HCT116 (cell line): ENCODE results near the gene SPIRE2. TPM values are rescaled to one million over a fixed set of nuclear protein-coding genes. Genes with fewer than 3 reads are reported as not detected.
A peak's percentile ranks its signal among the peaks of the same experiment; 100 is the strongest.

Experiments used
- ATAC-seq: fragments of 200-7000 bp; cut with Tn5 transposase; 2 replicates; pipeline ENCODE4 v1.9.1; 2020; ENCODE audit warnings: mild to moderate bottlenecking, moderate library complexity
- BruUV-seq: library from RNA; stranded (reverse); fragments of 400-500 nt; replicated peaks from 2 replicates; lab custom pipeline; 2021; lab: Mats Ljungman, UMichigan
- CTCF ChIA-PET: fragments of 300-600 bp; sonication (Branson Sonifier 250); formaldehyde crosslinking; loops from one replicate; lab custom pipeline; 2021; ENCODE audit warnings: antibody characterized with exemption; lab: Charles Lee
- POLR2A ChIA-PET: fragments of 300-600, 350-600 bp; sonication (Branson Sonifier 250); formaldehyde crosslinking; loops from one replicate; lab custom pipeline; 2021; ENCODE audit warnings: antibody characterized with exemption; lab: Charles Lee
- RAD21 ChIA-PET, 2 experiments: fragments of 300-600 bp; sonication (Branson Sonifier 250); formaldehyde crosslinking; loops; one replicate each; lab custom pipeline; 2023; ENCODE audit warnings: low total read pairs in 2 of 2; ENCODE audit not compliant: uncharacterized antibody in 2 of 2, unreplicated experiment in 2 of 2, low non-redundant PET in 1 of 2; lab: Charles Lee
- DNase-seq: peaks from one replicate; pipeline ENCODE4 v3.0.0-alpha.2; 2010; ENCODE audit warnings: low read depth, low spot score
- H2AFZ ChIP-seq: fragments of 200-600 bp; shearing (Covaris generic), sonication (generic); 2 replicates; pipeline ENCODE4 v1.6.1; 2017; ENCODE audit warnings: low read depth, mixed run types, mixed read lengths, antibody characterized with exemption, low read length; ENCODE audit not compliant: poor library complexity, severe bottlenecking
- H3K27ac ChIP-seq: 2 replicates; pipeline ENCODE4 v1.5.1; 2012; ENCODE audit warnings: low read depth, low read length
- H3K27me3 ChIP-seq: fragments of 200-600 bp; sonication (generic); 2 replicates; pipeline ENCODE4 v1.6.1; 2016; ENCODE audit warnings: mixed run types, low read length, mixed read lengths; ENCODE audit not compliant: insufficient read depth
- H3K36me3 ChIP-seq, 2 experiments: fragments of 200-500 bp in 1 of 2; fragments of 200-600 bp in 1 of 2; sonication (Bioruptor generic) in 1 of 2; sonication (generic) in 1 of 2; 2 replicates each; pipeline versions ENCODE4 v1.5.1 to v1.6.1; 2014 to 2016; ENCODE audit warnings: low read length in 2 of 2, inconsistent platforms in 1 of 2, mixed read lengths in 1 of 2, mixed run types in 1 of 2; ENCODE audit not compliant: insufficient read depth in 2 of 2, control insufficient read depth in 1 of 2
- H3K4me1 ChIP-seq, 2 experiments: fragments of 200-600 bp in 1 of 2; sonication (generic) in 1 of 2; 2 replicates each; pipeline versions ENCODE4 v1.5.1 to v1.6.1; 2012 to 2017; ENCODE audit warnings: low read length in 2 of 2, inconsistent platforms in 1 of 2, mild to moderate bottlenecking in 1 of 2, mixed read lengths in 1 of 2, mixed run types in 1 of 2, moderate library complexity in 1 of 2; ENCODE audit not compliant: insufficient read depth in 2 of 2, control insufficient read depth in 1 of 2
- H3K4me2 ChIP-seq: fragments of 200-600 bp; sonication (generic); 2 replicates; pipeline ENCODE4 v1.6.1; 2017; ENCODE audit warnings: mixed run types, low read length, mixed read lengths
- H3K4me3 ChIP-seq, 2 experiments: fragments of 200-600 bp in 1 of 2; sonication (generic) in 1 of 2; replicated peaks in 1 of 2; 2 replicates each; pipeline ENCODE4 v1.5.1; 2011 to 2016; ENCODE audit warnings: low read length in 2 of 2, control low read depth in 1 of 2, low read depth in 1 of 2, mild to moderate bottlenecking in 1 of 2, mixed read lengths in 1 of 2, mixed run types in 1 of 2
- H3K79me2 ChIP-seq: fragments of 200-600 bp; sonication (generic); 2 replicates; pipeline ENCODE4 v1.6.1; 2017; ENCODE audit warnings: mild to moderate bottlenecking, mixed run types, low read length, moderate library complexity, mixed read lengths; ENCODE audit not compliant: insufficient read depth
- H3K9ac ChIP-seq: fragments of 200-600 bp; sonication (generic); 2 replicates; pipeline ENCODE4 v1.6.1; 2016; ENCODE audit warnings: low read length, mixed read lengths
- H3K9me2 ChIP-seq: fragments of 200-600 bp; sonication (generic), shearing (Covaris generic); 2 replicates; pipeline ENCODE4 v1.6.1; 2017; ENCODE audit warnings: mixed run types, mild to moderate bottlenecking, moderate library complexity; ENCODE audit not compliant: insufficient read depth
- H3K9me3 ChIP-seq, 2 experiments: fragments of 200-500 bp in 1 of 2; fragments of 200-600 bp in 1 of 2; sonication (Bioruptor generic) in 1 of 2; sonication (generic) in 1 of 2; 2 replicates each; pipeline ENCODE4 v1.6.1; 2014 to 2017; ENCODE audit warnings: low read length in 2 of 2, mixed read lengths in 2 of 2, inconsistent platforms in 1 of 2, low read depth in 1 of 2, mild to moderate bottlenecking in 1 of 2, mixed run types in 1 of 2, moderate library complexity in 1 of 2; ENCODE audit not compliant: control insufficient read depth in 1 of 2, insufficient read depth in 1 of 2
- H4K20me1 ChIP-seq: fragments of 200-600 bp; sonication (generic), shearing (Covaris generic); 2 replicates; pipeline ENCODE4 v1.6.1; 2017; ENCODE audit warnings: mixed run types, mild to moderate bottlenecking, moderate library complexity; ENCODE audit not compliant: insufficient read depth
- CBX3 ChIP-seq: IDR thresholded peaks from 2 replicates; pipeline ENCODE4 v1.6.1; 2012; ENCODE audit warnings: low read depth
- CEBPB ChIP-seq: IDR thresholded peaks from 2 replicates; pipeline ENCODE4 v1.6.1; 2012; ENCODE audit warnings: low read depth
- EGR1 ChIP-seq: IDR thresholded peaks from 2 replicates; pipeline ENCODE4 v1.6.1; 2012; ENCODE audit warnings: low read depth
- EZH2 ChIP-seq: fragments of 200-600 bp; sonication (generic); IDR thresholded peaks from 2 replicates; pipeline ENCODE4 v1.6.1; 2017; ENCODE audit warnings: antibody characterized with exemption, mixed run types
- FOSL1 ChIP-seq: IDR thresholded peaks from 2 replicates; pipeline ENCODE4 v1.6.1; 2012; ENCODE audit warnings: low read depth
- JUND ChIP-seq: IDR thresholded peaks from 2 replicates; pipeline ENCODE4 v1.6.1; 2012
- POLR2A ChIP-seq: IDR thresholded peaks from 2 replicates; pipeline ENCODE4 v1.7.0; 2011; ENCODE audit warnings: borderline replicate concordance; ENCODE audit not compliant: insufficient read depth, insufficient read length; ENCODE audit errors: extremely low read depth
- POLR2AphosphoS5 ChIP-seq: IDR thresholded peaks from 2 replicates; pipeline ENCODE4 v1.6.1; 2011; ENCODE audit warnings: mild to moderate bottlenecking, low read depth, low read length, moderate library complexity
- RAD21 ChIP-seq: IDR thresholded peaks from 2 replicates; pipeline ENCODE4 v1.6.1; 2012; ENCODE audit warnings: low read depth, mild to moderate bottlenecking
- SIN3A ChIP-seq: IDR thresholded peaks from 2 replicates; pipeline ENCODE4 v1.6.1; 2012; ENCODE audit warnings: low read depth
- SP1 ChIP-seq: IDR thresholded peaks from 2 replicates; pipeline ENCODE4 v1.6.1; 2012; ENCODE audit warnings: low read depth
- SRF ChIP-seq: IDR thresholded peaks from 2 replicates; pipeline ENCODE4 v1.6.1; 2012; ENCODE audit warnings: low read depth
- YY1 ChIP-seq: IDR thresholded peaks from 2 replicates; pipeline ENCODE4 v1.6.1; 2011; ENCODE audit warnings: low read length, low read depth, moderate library complexity, mild to moderate bottlenecking; ENCODE audit not compliant: insufficient replicate concordance; ENCODE audit errors: extremely low read depth
- ZFX ChIP-seq: fragments of 450-650 bp; IDR thresholded peaks from 2 replicates; pipeline ENCODE4 v1.6.1; 2017
- ZNF274 ChIP-seq: fragments of 200-500 bp; sonication (Bioruptor generic); IDR thresholded peaks from 2 replicates; pipeline ENCODE4 v1.6.1; 2014; ENCODE audit warnings: mild to moderate bottlenecking, low read depth, low read length, inconsistent platforms
- intact Hi-C: fragments of 100-400 bp; cut with micrococcal nuclease; formaldehyde crosslinking; loops from 2 replicates; pipeline ENCODE4 v1.10.0; 2022
- total RNA-seq: library from RNA; stranded (reverse); gene quantifications from one replicate; pipeline ENCODE4 v1.2.1, GENCODE V29; 2021; ENCODE audit not compliant: unreplicated experiment
- TF ChIP-seq, protein P1 (sequence below), 3 experiments: fragments of 200-600 bp in 1 of 3; sonication (generic) in 1 of 3; IDR thresholded peaks in 2 of 3; conservative IDR thresholded peaks in 1 of 3; 2 replicates each; pipeline ENCODE4 v1.5.1; 2012 to 2017; ENCODE audit warnings: low read depth in 2 of 3, low read length in 2 of 3, antibody characterized with exemption in 1 of 3, borderline replicate concordance in 1 of 3, control low read depth in 1 of 3, mild to moderate bottlenecking in 1 of 3, mixed read lengths in 1 of 3, mixed run types in 1 of 3, moderate library complexity in 1 of 3; ENCODE audit not compliant: insufficient read depth in 1 of 3
- TF ChIP-seq, protein P2 (sequence below): IDR thresholded peaks from 2 replicates; pipeline ENCODE4 v1.6.1; 2012
- TF ChIP-seq, protein P3 (sequence below): IDR thresholded peaks from 2 replicates; pipeline ENCODE4 v1.6.1; 2012
- TF ChIP-seq, protein P4 (sequence below): IDR thresholded peaks from 2 replicates; pipeline ENCODE4 v1.6.1; 2011; ENCODE audit warnings: mild to moderate bottlenecking, low read length, moderate library complexity; ENCODE audit not compliant: insufficient replicate concordance; ENCODE audit errors: extremely low read depth

The SPIRE2 gene
- total RNA-seq, 1 experiment from 2014 or later: 21.2 TPM

DNA sequence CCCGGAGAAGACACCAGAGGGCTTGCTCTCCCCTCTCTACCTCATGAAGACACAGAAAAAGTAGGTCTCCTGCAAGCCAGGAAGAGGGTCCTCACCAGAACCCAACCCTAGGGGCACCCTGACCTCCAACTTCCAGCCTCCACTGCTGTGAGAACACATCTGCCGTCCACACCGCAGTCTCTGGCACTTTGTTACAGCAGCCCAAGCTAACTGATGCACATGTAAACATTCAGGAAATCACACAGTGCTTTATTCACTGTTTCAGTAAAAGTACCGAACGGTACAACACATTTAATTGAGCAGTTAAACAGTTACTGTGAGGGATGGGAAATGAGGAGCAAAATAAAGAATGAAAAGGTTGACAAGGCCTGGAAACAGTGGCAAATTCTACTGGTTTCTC, 30.1 kb upstream of the SPIRE2 start:
- Histone ChIP-seq H3K9me3 (no peaks in the 10 kb centered on the region), H3K9ac (no peak overlapping the region), H2AFZ (no peak overlapping the region), H3K27me3 (no peaks in the 10 kb centered on the region), H3K27ac (peak overlapping the region; percentile 3; the same call in 1 of the 2 replicates), H4K20me1 (peaks cover 3% of the 10 kb centered on the region; the same call in 1 of the 2 replicates), H3K36me3 (peaks cover 41 to 71% of the 10 kb centered on the region in 2 experiments), H3K79me2 (peaks cover 69% of the 10 kb centered on the region), H3K9me2 (no peaks in the 10 kb centered on the region), H3K4me3 (no peak overlapping the region), H3K4me1 (no peaks in the 10 kb centered on the region), H3K4me2 (no peak overlapping the region)
- RAD21 ChIA-PET: no interaction called here
- CTCF ChIA-PET: no interaction called here
- intact Hi-C loops: no loop called here
- no TSS peak for BruUV-seq
- no peak for ATAC-seq
- no peak for TF ChIP-seq YY1
- TF ChIP-seq RAD21: no peak
- TF ChIP-seq CBX3: no peak
- TF ChIP-seq FOSL1: no peak
- TF ChIP-seq EZH2: no peak
- TF ChIP-seq CEBPB: no peak
- TF ChIP-seq POLR2A: no peak
- no peak for TF ChIP-seq SRF
- TF ChIP-seq, protein P1, sequence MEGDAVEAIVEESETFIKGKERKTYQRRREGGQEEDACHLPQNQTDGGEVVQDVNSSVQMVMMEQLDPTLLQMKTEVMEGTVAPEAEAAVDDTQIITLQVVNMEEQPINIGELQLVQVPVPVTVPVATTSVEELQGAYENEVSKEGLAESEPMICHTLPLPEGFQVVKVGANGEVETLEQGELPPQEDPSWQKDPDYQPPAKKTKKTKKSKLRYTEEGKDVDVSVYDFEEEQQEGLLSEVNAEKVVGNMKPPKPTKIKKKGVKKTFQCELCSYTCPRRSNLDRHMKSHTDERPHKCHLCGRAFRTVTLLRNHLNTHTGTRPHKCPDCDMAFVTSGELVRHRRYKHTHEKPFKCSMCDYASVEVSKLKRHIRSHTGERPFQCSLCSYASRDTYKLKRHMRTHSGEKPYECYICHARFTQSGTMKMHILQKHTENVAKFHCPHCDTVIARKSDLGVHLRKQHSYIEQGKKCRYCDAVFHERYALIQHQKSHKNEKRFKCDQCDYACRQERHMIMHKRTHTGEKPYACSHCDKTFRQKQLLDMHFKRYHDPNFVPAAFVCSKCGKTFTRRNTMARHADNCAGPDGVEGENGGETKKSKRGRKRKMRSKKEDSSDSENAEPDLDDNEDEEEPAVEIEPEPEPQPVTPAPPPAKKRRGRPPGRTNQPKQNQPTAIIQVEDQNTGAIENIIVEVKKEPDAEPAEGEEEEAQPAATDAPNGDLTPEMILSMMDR (IDR thresholded peaks at IDR 0.05 in 2 of 3, conservative IDR thresholded peaks at IDR 0.05 in 1 of 3; ENCODE audit: borderline replicate concordance in 1 of 3, insufficient read depth in 1 of 3, low read depth in 2 of 3, low read length in 2 of 3): no peak
- no peak for TF ChIP-seq EGR1
- TF ChIP-seq, protein P2, sequence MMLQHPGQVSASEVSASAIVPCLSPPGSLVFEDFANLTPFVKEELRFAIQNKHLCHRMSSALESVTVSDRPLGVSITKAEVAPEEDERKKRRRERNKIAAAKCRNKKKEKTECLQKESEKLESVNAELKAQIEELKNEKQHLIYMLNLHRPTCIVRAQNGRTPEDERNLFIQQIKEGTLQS: no peak
- no peak for TF ChIP-seq POLR2AphosphoS5
- TF ChIP-seq JUND: no peak
- TF ChIP-seq ZFX: no peak
- TF ChIP-seq, protein P3, sequence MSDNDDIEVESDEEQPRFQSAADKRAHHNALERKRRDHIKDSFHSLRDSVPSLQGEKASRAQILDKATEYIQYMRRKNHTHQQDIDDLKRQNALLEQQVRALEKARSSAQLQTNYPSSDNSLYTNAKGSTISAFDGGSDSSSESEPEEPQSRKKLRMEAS: no peak
- no peak for TF ChIP-seq SIN3A
- TF ChIP-seq SP1: no peak
- TF ChIP-seq ZNF274: no peak
- TF ChIP-seq, protein P4, sequence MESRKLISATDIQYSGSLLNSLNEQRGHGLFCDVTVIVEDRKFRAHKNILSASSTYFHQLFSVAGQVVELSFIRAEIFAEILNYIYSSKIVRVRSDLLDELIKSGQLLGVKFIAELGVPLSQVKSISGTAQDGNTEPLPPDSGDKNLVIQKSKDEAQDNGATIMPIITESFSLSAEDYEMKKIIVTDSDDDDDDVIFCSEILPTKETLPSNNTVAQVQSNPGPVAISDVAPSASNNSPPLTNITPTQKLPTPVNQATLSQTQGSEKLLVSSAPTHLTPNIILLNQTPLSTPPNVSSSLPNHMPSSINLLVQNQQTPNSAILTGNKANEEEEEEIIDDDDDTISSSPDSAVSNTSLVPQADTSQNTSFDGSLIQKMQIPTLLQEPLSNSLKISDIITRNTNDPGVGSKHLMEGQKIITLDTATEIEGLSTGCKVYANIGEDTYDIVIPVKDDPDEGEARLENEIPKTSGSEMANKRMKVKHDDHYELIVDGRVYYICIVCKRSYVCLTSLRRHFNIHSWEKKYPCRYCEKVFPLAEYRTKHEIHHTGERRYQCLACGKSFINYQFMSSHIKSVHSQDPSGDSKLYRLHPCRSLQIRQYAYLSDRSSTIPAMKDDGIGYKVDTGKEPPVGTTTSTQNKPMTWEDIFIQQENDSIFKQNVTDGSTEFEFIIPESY: no peak
- POLR2A ChIA-PET: no interaction called here
- DNase-seq: no peak
